Aorta (tissue), 5 donors: ENCODE data around the gene UBE2S. TPM values are rescaled to one million over a fixed set of nuclear protein-coding genes. Genes with fewer than 3 reads are reported as not detected.

ENCODE experiments used
- ATAC-seq: fragments of 200-7000 bp; cut with Tn5 transposase; one replicate; pipeline ENCODE4 v1.9.1; 2022; ENCODE audit warnings: moderate library complexity; ENCODE audit not compliant: low FRiP score
- DNase-seq, 2 donors: peaks; one replicate each; pipeline ENCODE4 v3.0.0-alpha.2; 2020
- H3K27ac ChIP-seq, 2 donors: one replicate each; pipeline ENCODE4 v1.5.1; 2013; ENCODE audit warnings: low read length in 2 of 2, mild to moderate bottlenecking in 2 of 2, moderate library complexity in 2 of 2, control low read depth in 1 of 2, inconsistent platforms in 1 of 2, low read depth in 1 of 2
- H3K27me3 ChIP-seq, 2 donors: one replicate each; pipeline ENCODE4 v1.6.1; 2013; ENCODE audit warnings: control low read depth in 1 of 2, low read length in 1 of 2, mild to moderate bottlenecking in 1 of 2, moderate library complexity in 1 of 2; ENCODE audit not compliant: insufficient read depth in 2 of 2, control insufficient read depth in 1 of 2
- H3K36me3 ChIP-seq, 2 donors: one replicate each; pipeline ENCODE4 v1.6.1; 2013; ENCODE audit warnings: control low read depth in 1 of 2, low read length in 1 of 2, mild to moderate bottlenecking in 1 of 2; ENCODE audit not compliant: insufficient read depth in 2 of 2, control insufficient read depth in 1 of 2
- H3K4me1 ChIP-seq, 2 donors: one replicate each; pipeline ENCODE4 v1.6.1; 2013; ENCODE audit warnings: low read length in 2 of 2, control low read depth in 1 of 2, mild to moderate bottlenecking in 1 of 2, moderate library complexity in 1 of 2; ENCODE audit not compliant: insufficient read depth in 2 of 2, control insufficient read depth in 1 of 2
- H3K4me3 ChIP-seq, 2 donors: one replicate each; pipeline ENCODE4 v1.5.1; 2013; ENCODE audit warnings: low read length in 2 of 2, control low read depth in 1 of 2, mild to moderate bottlenecking in 1 of 2
- H3K9me3 ChIP-seq: one replicate; pipeline ENCODE4 v1.6.1; 2013; ENCODE audit warnings: mild to moderate bottlenecking, low read length; ENCODE audit not compliant: control insufficient read depth
- WGBS, 2 donors: extraction: QIAGEN DNeasy Blood & Tissue Kit; methylation state at CpG; one replicate each; pipeline ENCODE4 v1.1.7; 2013; 5-methylcytosine and 5-hydroxymethylcytosine counted together
- intact Hi-C, 2 donors: fragments of 100-400 bp; cut with DNase I; formaldehyde crosslinking; loops; one replicate each; pipeline versions ENCODE4 v1.14.2 to v1.15.0; 2022
- polyA plus RNA-seq, 2 donors: library from polyadenylated mRNA; stranded (reverse); fragments of 200-250 nt; gene quantifications; one replicate each; pipeline ENCODE4 v1.2.3, GENCODE V29; 2013
- total RNA-seq, 2 donors: library from RNA; stranded (reverse); fragmentation: NEBNext Ultra II Directional; extraction: Animal tissue kit (Norgen Biotek cat#: 25700); gene quantifications; one replicate each; pipeline ENCODE4 v1.2.1, GENCODE V29; 2021
- donor health status: healthy with polysubstance abuse.
- donor health status: Bipolar disorder and iron deficiency.
- donor health status: DM: no; HTN: no; CAD: no.
- donor health status: DM: no; HTN: no; CAD: no.
- donor health status: DM: yes; HTN: yes; CAD: no.

The UBE2S gene
- total and polyA plus RNA-seq, 4 donors = 7.0 to 26.8 (median 10.8) TPM

DNA sequence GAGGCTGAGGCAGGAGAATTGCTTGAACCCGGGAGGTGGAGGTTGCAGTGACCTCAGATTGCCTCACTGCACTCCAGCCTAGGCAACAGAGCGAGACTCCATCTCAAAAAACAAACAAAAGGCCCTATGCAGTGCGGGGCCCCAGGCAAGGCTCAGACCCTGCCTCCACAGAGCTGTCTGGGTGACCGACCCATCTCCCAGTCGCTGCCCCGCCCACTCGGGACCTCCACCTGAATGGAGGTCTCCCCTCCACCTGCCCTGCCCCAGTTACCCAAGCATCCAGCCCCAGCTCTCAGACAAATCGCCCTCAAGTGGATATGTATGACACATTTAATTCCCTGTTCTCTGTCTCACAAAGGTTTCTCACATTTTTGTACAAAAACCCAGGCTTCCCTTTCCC is 42.3 kb downstream of the UBE2S start:
- intact Hi-C loops = no loop called here
- Histone ChIP-seq H3K36me3 (no peaks in the 10 kb centered on the region), H3K27me3 (no peaks in the 10 kb centered on the region), H3K9me3 (no peaks in the 10 kb centered on the region), H3K4me1 (no peaks in the 10 kb centered on the region), H3K4me3 (no peak overlapping the region), H3K27ac (no peak overlapping the region)
- ATAC-seq (no peak), DNase-seq (peak in 1 of 2 donors; percentile 34)
- 90 to 91% methylated on average over 8 of the region's 8 CpGs for WGBS, 2 donors

DNA sequence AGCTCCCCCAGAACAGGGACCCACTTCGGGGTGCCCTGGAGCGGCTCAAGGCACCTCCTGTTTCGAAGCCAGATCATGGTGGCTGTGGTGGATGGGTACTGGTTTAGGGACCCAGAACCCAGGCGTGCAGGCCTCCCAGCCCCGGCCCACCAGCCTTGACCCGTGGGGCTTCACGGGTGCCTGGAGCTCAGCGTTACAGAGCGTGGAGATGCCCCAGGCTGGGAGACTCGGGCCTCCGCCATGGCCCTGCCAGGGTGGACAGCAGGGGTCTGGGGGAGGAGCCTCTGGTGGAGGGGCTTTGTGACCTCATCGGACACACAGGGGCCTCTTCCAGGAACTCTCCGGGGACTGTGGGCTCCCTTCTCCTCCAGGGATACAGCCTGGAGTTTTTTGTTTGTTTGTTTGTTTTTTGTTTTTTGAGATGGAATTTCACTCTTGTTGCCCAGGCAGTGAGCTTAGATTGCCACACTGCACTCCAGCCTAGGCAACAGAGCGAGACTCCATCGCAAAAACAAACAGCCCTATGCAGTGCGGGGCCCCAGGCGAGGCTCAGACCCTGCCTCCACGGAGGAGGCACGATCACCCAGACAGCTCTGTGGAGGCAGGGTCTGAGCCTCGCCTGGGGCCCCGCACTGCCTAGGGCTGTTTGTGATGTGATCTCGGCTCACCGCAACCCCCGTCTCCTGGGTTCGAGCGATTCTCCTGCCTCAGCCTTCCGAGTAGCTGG is 44.4 kb downstream of the UBE2S start, which contains the start of gene GARIN5B:
TSS of gene GARIN5B (minus strand) at position 271 of the 727 bp plus-strand sequence. CDS start at position 77, 194 bp downstream.
- 80 to 82% methylated on average over 27 of the region's 27 CpGs for WGBS, 2 donors
- intact Hi-C loops = no loop called here
- H3K4me3 ChIP-seq = no peak within 1 kb of the TSS
- H3K27ac ChIP-seq = no peak within 1 kb of the TSS
- H3K27me3 ChIP-seq = no peaks in the 10 kb centered on the region
- H3K36me3 ChIP-seq = no peaks in the 10 kb centered on the region
- DNase-seq (peak in 1 of 2 donors; percentile 32), ATAC-seq (no peak)
- no peaks in the 10 kb centered on the region for H3K4me1 ChIP-seq
- H3K9me3 ChIP-seq = no peaks in the 10 kb centered on the region

DNA sequence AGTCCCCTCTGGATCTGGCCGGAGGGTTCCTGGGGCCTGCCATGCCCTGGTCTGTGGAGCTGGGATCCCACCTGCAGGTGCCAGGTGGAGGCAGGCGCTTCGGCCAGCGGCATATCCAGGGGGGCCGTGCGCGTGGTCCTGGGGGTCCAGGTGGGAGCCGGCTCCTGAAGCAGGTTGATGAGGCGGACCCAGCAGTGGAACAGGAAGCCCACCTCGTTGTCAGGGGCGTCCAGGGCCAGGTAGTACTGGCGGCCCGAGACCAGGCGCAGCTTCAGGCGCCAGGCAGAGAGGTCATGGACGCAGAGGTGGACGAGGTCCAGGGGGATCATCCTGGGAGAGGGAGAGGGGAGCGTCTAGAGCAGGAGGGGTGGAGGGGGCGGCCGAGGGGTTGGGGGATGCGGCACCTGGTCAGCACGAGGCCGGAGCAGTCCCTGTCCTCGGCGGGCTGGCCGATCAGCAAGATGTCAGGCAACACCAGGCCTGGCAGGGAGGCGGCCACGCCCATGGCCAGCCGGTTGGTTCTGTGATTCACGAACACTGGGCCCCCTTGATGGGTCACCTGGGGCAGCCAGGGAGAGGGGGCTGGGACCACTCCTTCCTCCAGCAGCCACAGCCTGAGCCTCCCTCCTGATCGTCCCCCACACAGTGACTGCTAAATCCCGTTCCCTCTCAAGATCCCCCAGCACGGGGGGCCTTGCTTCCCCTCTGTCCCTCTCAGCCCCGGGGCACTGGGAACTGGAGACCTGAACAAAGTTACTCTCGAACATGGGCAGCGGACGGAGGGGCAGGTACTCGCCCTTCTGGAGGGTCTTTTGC is 45.2 kb downstream of the UBE2S start:
- Histone ChIP-seq H3K4me3 (no peak overlapping the region), H3K27ac (no peak overlapping the region), H3K4me1 (no peaks in the 10 kb centered on the region), H3K9me3 (no peaks in the 10 kb centered on the region), H3K27me3 (no peaks in the 10 kb centered on the region), H3K36me3 (no peaks in the 10 kb centered on the region)
- DNase-seq (peak; percentile 37 to 72), ATAC-seq (no peak)
- intact Hi-C loops = no loop called here
- WGBS, 2 donors = 74 to 75% methylated on average over 36 to 38 of the region's 38 CpGs

DNA sequence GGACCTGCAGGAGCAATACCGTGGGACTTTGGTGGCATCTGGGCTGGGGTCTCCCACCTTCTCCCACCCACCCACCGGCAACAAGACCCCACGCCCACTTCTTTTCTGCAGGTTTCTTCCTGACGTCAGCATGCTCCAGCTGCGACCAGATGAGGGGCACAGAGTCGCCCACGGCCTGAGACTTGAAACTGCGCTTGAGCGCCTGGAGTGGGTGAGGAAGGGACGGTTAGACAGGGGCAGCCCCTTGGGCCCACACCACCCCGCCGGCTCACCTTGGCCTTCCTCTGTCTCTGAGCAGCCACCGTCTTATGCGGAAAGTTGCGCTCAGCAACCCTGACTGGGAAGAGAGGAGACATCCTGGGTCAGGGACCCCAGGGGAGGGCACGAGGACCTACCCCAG is 46.7 kb downstream of the UBE2S start:
- Histone ChIP-seq H3K36me3 (no peaks in the 10 kb centered on the region), H3K4me3 (no peak overlapping the region), H3K4me1 (no peaks in the 10 kb centered on the region), H3K27ac (no peak overlapping the region), H3K27me3 (no peaks in the 10 kb centered on the region), H3K9me3 (no peaks in the 10 kb centered on the region)
- intact Hi-C loops = no loop called here
- 94 to 97% methylated on average over 16 of the region's 16 CpGs for WGBS, 2 donors
- ATAC-seq (no peak), DNase-seq (no peak)

DNA sequence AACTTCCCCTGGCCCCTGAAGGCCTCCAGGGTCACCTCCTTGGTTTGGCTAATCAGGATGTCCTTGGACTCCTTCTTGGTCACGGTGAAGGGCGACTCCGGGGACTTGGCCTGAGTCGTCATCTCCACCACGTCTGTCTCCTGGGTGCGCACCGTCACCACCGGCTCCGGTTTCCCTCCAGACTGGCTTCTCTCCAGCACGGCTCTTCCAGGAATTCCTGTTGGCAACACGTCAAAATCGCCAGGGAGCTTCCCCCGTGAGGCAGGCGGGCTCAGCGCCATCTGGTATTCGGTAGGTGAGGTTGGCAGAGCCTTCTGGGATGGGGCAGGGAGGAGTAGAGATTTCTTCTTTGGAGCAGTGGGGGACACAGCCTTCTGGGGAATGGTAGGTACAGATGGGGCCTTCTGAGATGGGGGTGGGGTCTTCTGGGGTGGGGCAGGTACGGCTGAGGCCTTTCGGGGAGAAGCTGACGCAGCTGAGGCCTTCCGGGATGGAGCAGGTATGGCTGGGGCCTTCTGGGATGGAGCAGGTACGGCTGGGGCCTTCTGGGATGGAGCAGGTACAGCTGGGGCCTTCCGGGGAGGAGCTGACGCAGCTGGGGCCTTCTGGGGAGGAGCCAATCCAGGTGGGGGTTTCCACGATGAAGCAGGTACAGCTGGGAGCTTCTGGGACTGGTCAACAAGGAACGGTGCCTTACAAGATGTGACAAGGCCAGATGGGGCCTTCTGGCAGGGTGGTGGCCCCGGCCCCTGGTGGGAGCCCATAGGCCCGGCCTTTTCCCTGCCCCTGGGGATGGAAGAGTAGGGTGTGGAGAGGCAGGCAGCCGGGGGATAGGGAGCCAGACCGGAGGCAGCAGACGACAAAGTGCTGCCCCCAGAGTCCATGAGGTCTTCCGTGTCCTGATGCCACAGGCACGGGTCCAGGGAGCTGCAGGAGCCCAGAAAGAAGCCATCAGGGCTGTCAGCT is 48.4 kb downstream of the UBE2S start:
- Histone ChIP-seq H3K36me3 (no peaks in the 10 kb centered on the region), H3K9me3 (no peaks in the 10 kb centered on the region), H3K27me3 (no peaks in the 10 kb centered on the region), H3K27ac (no peak overlapping the region), H3K4me1 (no peaks in the 10 kb centered on the region), H3K4me3 (no peak overlapping the region)
- DNase-seq (no peak), ATAC-seq (no peak)
- intact Hi-C loops = no loop called here
- 81 to 82% methylated on average over 31 to 32 of the region's 32 CpGs for WGBS, 2 donors

DNA sequence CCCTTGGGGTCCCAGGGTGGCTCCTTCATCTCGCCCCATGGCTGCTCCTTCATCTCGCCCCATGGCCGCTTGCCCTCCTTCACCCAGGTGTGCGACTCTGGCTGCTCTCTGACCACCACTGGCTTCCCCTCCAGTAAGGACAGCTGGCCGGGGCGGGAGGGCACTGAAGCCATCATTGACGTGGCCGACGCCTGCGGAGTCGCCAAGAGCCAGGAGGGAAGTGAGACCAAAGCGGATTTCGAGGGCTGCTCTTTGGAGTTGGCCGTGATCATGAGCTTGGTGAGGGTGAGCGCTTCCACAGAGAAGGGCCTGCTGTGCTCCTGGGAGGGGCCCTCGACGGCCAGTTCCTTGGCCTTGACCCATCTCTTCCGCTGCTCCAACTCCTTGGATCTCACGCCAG is 49.1 kb downstream of the UBE2S start:
- no peaks in the 10 kb centered on the region for H3K4me1 ChIP-seq
- H3K36me3 ChIP-seq = no peaks in the 10 kb centered on the region
- intact Hi-C loops = no loop called here
- no peak overlapping the region for H3K27ac ChIP-seq
- no peaks in the 10 kb centered on the region for H3K27me3 ChIP-seq
- DNase-seq (no peak), ATAC-seq (no peak)
- 88 to 91% methylated on average over 19 of the region's 19 CpGs for WGBS, 2 donors
- no peak overlapping the region for H3K4me3 ChIP-seq
- no peaks in the 10 kb centered on the region for H3K9me3 ChIP-seq

DNA sequence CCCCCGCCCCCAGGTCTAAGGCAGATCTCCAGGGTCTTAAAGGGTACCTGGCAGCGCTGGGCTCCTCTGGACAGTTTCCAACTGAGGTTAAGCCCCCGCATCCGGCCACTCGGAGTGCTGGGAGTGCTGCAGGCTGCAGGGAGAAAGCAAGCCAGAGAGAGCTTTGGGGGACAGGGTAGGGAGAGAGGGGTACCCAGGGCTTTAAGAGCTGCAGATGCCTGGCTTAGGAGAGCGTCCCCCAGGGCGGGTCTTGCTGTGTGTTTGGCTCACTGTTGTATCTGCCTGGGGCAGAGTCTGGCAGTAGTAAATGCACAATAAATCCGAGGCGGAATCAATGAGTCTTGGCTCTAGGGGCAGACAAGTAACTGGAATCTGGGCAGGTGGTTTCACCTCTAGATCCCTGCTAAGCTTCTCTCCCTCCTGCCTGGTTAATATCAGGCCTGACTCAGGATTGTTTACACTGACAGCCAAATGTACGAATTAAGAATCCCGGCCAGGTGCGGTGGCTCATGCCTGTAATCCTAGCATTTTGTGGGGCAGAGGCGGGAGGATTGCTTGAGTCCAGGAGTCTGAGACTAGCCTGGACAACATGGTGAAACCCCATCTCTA is 52.3 kb downstream of the UBE2S start:
- Histone ChIP-seq H3K9me3 (no peaks in the 10 kb centered on the region), H3K27me3 (no peaks in the 10 kb centered on the region), H3K36me3 (no peaks in the 10 kb centered on the region), H3K27ac (no peak overlapping the region), H3K4me1 (no peaks in the 10 kb centered on the region), H3K4me3 (no peak overlapping the region)
- ATAC-seq (no peak), DNase-seq (no peak)
- WGBS, 2 donors = 26 to 32% methylated on average over 12 to 13 of the region's 13 CpGs
- intact Hi-C loops = no loop called here

DNA sequence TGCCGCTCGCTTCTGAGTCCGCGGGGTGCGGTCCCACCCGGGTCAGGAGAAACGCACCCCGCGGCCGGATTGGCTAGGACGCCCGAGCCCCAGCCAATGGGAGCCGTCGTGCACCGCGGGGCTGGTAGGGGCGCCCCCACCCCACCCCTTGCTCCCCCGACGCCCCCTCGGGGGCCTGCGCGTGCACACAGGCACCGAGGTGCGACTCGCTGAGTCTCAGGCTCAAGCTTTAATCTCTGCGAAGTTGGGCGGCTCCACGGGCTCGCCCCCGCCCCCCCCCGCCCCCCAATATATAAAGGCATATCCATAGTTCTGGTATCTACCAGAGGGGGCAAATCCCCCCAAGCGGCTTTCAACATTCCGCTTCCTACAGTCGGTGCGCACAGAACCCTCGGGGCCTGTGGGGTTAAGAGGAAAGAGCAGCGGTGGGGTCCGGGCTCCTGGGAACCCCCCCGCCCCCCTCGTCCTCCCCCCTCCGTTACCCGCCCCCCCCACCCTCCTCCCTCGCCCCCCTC is 52.8 kb downstream of the UBE2S start, which contains the start of gene COX6B2:
TSS of gene COX6B2 (minus strand) at position 22 of the 515 bp plus-strand sequence. CDS start 198 bp downstream, outside the sequence.
- H3K27me3 ChIP-seq = no peaks in the 10 kb centered on the region

More for the DNA sequence above, 52.8 kb downstream of the UBE2S start, which contains the start of gene COX6B2:
- Histone ChIP-seq H3K36me3 (no peaks in the 10 kb centered on the region), H3K27ac (no peak within 1 kb of the TSS), H3K4me1 (no peaks in the 10 kb centered on the region), H3K9me3 (no peaks in the 10 kb centered on the region), H3K4me3 (no peak within 1 kb of the TSS)
- no peak for DNase-seq
- no peak for ATAC-seq
- intact Hi-C loops = no loop called here
- WGBS, 2 donors = 2% methylated on average over 39 to 41 of the region's 43 CpGs
